ENCODE measurements around the gene RORC.
"Not testable (repeated sequence)": the region's sequence is repeated elsewhere in the genome, so short reads cannot be mapped to it uniquely, and the experiment has no call there.

Gene RORC

DNA sequence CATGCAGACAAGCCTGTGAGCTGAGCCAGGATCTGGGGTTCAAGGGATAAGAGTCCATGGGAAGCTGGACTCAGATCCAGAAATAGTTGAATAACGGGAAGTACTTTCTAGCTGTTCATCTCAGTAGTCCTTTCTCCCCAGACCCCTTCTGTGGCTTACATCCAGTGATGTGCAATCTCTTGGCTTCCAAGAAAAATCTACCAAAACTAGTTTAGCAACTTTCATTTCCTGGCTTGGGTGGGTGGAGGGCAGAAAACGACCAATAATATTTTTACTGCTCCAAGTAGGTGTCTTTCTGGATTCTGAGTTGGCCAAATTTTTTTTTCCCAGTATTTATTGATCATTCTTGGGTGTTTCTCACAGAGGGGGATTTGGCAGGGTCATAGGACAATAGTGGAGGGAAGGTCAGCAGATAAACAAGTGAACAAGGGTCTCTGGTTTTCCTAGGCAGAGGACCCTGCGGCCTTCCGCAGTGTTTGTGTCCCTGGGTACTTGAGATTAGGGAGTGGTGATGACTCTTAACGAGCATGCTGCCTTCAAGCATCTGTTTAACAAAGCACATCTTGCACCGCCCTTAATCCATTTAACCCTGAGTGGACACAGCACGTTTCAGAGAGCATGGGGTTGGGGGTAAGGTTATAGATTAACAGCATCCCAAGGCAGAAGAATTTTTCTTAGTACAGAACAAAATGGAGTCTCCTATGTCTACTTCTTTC is 63.1 kb downstream of the RORC start:
- DNase-seq, result not testable (repeated sequence)

GRCh38 chr1:151763990-151764389 is 67.6 kb downstream of the RORC start:
- DNase-seq, result no peak

GRCh38 chr1:151762941-151763921 is 68.4 kb downstream of the RORC start, which contains the start of gene MRPL9:
TSS of gene MRPL9 (minus strand) at chr1:151763496. CDS start at chr1:151763479, 17 bp downstream.
- DNase-seq, result peak; percentile 85

DNA sequence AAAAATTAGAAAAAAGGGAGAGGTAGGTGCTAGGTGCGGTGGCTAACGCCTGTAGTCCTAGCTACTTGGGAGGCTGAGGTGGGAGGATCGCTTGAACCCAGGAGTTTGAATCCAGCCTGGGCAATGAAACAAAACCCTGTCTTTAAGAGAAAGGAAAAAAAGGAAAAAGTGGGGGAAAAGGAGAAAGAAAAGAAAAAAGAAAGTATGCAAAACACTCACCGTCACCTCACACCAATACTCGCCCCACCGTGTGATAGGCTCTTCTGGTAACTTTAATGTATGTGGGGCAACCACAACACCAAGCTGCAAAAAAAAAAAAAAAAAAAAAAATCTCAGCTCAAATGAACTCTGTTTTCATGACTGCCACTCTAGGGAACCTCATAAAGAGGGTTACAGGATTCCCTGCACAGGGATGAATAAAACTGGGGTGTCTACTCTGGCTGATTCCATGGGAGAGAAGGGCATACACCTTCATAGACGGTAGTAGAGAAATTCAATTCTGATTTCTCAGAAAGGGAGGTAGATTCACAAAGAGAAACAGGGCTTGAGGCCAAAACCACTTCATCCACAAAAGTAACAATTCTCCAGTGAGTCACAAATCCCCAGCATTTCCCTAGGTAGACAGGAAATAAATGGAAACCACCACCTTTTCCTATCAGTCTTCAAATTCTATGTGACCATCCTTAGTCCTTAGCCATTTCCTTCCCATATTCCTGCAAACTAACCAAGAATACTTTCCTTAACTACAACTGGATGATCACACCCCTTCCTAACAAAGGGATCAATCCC is 70.8 kb downstream of the RORC start:
- no peak for DNase-seq

DNA sequence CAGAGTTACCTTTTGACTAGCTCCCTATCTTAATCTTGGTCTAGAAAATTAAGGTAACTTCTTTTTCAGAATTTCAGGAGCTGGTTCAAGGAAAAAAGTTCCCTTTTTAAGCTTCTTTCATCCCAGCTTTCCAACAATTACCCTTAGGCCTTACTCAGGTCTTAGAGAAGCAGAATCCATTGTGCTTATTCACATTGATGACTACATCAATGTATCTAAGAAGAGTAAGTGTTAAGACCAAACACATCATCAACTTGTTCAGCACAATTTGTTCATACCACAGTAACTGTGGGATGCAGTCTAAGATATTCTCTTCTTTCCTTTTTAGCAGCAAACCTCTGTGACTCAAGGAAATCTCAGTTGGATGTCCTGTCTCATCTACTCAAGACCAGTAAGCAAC is 72.4 kb downstream of the RORC start:
- no peak for DNase-seq

DNA sequence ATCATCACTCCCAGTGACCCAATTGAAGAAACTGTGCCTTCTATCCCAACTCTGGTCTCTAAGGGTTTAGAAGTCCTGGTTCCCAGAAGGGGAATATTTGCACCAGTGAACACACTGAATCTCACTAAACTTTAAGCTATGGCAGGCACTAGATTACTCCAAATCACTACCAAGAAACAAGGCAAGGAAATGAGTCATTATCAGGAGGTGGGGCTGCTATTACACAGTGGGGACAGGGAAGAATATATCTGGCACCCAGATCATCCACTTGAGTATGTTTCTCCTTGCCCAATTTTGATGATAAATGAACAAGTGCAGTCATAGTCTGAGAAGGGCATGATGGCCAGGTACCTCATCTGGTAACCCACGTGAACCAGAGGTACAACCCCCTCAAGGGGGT is 75.3 kb downstream of the RORC start:
- no peak for DNase-seq
